ENCODE results near the gene SHFL. TPM values are rescaled to one million over a fixed set of nuclear protein-coding genes. Genes with fewer than 3 reads are reported as not detected.

SHFL gene
- total RNA-seq, 2 donors from 2014 or later = 55.0 to 70.4 TPM

DNA sequence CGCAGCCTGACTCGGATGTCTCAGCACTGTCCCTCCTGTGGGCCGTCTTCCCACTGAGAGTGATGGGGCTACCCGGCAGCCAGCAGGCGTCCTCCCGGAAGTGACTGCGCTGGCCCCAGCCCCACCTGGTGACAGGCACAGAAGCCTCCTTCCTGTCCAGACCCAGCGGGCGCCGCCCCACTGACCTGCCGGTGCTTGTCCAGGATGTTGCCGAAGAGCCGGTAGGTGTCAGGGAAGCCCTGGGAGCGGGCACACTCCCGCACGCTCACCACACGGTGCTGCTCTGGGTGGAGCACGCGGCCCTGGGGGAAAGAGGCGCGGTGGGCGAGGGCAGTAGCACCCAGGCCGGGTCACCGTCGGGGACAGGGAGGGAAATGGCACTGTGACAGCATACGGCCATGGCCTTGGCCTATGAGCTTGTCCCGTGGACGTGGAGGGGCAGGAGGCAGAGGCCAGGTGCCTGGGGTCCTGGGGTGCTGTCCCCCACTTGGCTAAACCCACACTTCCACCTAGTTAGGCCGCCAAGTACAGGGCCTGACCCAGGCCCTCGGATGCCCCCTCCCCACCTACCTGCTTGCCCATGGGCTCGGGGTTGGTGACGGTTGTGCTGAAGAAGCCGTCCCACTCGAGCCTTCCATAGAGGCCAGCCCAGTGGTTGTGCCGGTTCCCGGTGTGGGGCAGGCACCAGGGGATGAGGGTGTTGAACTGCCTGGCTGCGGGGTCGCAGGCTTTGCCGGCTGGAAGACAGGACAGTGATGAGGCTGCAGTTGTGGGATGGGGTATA is 49.6 kb downstream of the SHFL start:
- peaks cover 5 to 23% of the 10 kb centered on the region in 2 donors for H3K36me3 Mint-ChIP-seq (ENCODE audit: insufficient read depth in 2 of 2)
- no peak for ATAC-seq (replicated peaks in 1 of 2)

DNA sequence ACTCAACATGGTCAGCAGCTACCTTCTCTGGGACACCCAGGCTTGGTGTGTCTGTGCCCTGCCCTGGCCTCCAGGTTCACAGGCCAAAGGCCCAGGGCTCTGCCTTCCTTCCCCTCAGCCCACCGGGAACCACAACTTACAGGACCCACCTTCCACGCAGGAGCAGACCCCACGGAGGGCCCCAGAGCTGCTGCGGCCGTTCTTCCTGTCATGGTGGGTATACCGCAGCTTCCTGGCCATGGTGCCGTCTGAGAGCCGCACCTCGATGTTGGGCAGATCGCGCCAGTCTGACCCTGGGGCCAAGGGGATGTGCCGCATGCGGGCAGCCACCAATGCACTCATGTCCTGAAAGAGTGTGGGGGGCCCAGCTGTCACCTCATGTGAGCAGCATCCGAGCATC is 50.8 kb downstream of the SHFL start:
- ATAC-seq (replicated peaks in 1 of 2) = no peak
- H3K4me3 Mint-ChIP-seq = no peak overlapping the region
- H3K9me3 Mint-ChIP-seq = no peaks in the 10 kb centered on the region
- no peak overlapping the region for H3K27ac Mint-ChIP-seq
- H3K4me1 Mint-ChIP-seq (ENCODE audit: low read depth) = no peaks in the 10 kb centered on the region
- no peak for DNase-seq
- no peaks in the 10 kb centered on the region for H3K27me3 Mint-ChIP-seq (ENCODE audit: low read depth)
- peaks cover 3 to 25% of the 10 kb centered on the region in 2 donors for H3K36me3 Mint-ChIP-seq (ENCODE audit: insufficient read depth in 2 of 2)

More for the DNA sequence above, 49.6 kb downstream of the SHFL start:
- H3K27ac Mint-ChIP-seq = no peak overlapping the region
- H3K27me3 Mint-ChIP-seq (ENCODE audit: low read depth) = no peaks in the 10 kb centered on the region
- H3K4me1 Mint-ChIP-seq (ENCODE audit: low read depth) = no peaks in the 10 kb centered on the region
- no peak for DNase-seq
- no peaks in the 10 kb centered on the region for H3K9me3 Mint-ChIP-seq
- no peak overlapping the region for H3K4me3 Mint-ChIP-seq

DNA sequence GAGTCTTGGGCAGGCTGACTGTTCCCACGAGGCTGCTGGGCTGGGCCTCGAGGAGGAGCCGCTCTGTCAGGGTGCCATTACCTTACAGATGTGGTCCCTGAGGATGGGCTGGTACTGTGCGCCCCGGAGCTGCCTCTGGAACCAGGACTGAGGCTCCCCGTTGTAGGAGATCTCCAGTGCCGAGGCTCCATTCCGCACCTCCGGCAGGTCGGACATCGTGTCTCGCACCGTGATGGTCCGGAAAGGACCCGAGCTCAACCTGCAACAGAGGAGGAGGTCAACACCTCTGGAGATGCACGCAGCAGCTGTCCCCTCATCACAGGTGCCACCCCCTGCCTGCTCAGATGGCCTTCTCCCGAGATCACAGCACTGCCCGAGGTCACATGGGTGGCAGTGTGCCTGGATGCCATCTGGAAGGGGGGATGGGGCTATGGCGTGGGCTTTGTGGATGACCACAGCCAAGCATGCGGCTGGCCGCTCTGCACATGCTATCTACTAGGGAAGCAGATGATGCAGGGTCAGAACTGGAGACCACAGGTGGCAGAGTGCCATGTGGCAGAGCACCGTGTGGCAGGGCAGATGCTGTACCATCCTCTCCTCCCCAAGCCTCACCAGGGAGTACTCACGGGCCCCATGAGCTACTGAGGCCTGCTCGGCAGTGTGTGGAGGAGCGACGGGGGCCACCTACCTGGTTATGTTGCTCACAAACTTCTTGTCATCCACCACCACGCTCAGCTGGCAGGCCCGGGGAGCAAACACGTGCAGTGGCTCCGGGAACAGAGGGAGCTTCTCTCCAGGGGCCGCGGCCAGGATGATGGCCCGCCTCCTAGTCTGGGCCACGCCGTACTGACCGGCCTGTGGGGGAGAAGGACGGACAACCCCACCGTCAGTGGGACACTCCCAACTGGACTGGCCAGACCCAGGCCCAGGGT is 51.9 kb downstream of the SHFL start:
- no peaks in the 10 kb centered on the region for H3K27me3 Mint-ChIP-seq (ENCODE audit: low read depth)
- no peaks in the 10 kb centered on the region for H3K9me3 Mint-ChIP-seq
- peaks cover 3 to 27% of the 10 kb centered on the region in 2 donors for H3K36me3 Mint-ChIP-seq (ENCODE audit: insufficient read depth in 2 of 2)
- H3K4me1 Mint-ChIP-seq (ENCODE audit: low read depth) = peaks cover 5% of the 10 kb centered on the region
- H3K4me3 Mint-ChIP-seq = no peak overlapping the region
- no peak for DNase-seq
- no peak for ATAC-seq (replicated peaks in 1 of 2)
- no peak overlapping the region for H3K27ac Mint-ChIP-seq

DNA sequence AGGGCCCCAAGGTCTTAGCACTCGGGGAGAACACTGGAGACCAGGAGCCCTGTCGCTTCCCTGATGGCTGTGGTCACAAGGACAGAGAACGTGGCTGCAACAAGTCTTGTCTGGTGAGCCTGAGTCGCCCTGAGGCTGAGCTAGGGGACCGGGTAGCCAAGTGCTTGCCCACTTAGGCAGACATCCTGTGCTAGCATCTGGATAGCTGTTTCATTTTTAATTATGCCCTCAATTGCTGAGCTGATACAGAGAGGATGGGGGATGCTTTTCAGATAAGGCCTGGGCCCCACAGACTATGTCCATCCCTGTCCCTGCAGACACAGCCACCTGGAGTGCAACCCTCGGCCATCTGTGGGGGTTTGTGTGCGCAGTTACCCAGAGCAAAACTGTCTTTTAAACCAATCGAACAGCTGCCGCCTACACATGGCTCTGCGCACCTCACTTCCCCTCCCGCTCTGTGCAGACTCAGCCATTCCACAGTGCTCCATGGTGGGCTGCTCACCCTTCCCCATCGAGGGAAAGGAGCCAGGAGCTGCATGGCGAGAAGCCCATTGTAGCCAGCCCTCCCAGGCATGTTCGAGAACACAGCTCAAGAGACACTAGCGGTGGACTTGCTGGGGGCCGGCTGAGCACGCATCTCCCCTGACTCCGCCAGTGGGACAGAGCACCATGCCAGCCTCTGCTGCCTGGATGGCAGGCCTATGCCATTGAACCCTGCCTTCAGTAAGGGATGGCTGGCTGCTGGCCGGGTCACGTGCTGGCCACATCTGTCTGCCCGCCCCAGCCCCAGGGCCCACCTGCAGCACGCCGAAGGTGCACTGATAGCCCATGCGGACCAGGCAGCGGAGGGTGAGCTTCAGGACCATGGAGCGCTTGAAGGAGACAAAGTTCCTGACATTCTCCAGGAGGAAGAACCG is 53.0 kb downstream of the SHFL start:
- Mint-ChIP-seq H3K4me3 (no peak overlapping the region), H3K4me1 (ENCODE audit: low read depth) (peaks cover 14% of the 10 kb centered on the region), H3K27ac (no peak overlapping the region), H3K9me3 (no peaks in the 10 kb centered on the region), H3K27me3 (ENCODE audit: low read depth) (no peaks in the 10 kb centered on the region), H3K36me3 (ENCODE audit: insufficient read depth in 2 of 2) (peaks cover 2 to 23% of the 10 kb centered on the region in 2 donors)
- DNase-seq (no peak), ATAC-seq (replicated peaks in 1 of 2) (no peak)

DNA sequence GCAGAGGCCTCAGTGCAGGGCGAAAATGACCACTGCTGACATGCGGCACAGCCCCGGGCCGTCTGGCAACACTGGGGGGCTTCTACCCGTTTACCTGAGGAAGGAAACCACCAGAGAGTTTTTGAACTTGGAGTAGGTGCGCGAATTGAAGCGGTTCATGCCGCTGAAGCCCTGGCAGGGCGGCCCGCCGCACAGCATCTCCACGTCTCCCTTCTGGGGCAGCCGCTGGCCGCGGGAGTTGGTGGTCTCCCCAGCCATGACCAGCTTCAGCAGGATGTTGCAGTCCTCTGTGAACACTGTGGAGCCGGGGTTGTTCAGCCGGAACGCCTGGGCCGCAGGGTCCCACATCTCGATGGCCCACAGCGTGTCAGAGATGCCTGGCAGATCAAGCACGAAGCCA is 53.8 kb downstream of the SHFL start:
- no peaks in the 10 kb centered on the region for H3K27me3 Mint-ChIP-seq (ENCODE audit: low read depth)
- H3K36me3 Mint-ChIP-seq (ENCODE audit: insufficient read depth in 2 of 2) = peaks cover 2 to 23% of the 10 kb centered on the region in 2 donors
- no peaks in the 10 kb centered on the region for H3K9me3 Mint-ChIP-seq
- peaks cover 22% of the 10 kb centered on the region for H3K4me1 Mint-ChIP-seq (ENCODE audit: low read depth)
- DNase-seq = no peak
- no peak for ATAC-seq (replicated peaks in 1 of 2)
- no peak overlapping the region for H3K27ac Mint-ChIP-seq
- no peak overlapping the region for H3K4me3 Mint-ChIP-seq

DNA sequence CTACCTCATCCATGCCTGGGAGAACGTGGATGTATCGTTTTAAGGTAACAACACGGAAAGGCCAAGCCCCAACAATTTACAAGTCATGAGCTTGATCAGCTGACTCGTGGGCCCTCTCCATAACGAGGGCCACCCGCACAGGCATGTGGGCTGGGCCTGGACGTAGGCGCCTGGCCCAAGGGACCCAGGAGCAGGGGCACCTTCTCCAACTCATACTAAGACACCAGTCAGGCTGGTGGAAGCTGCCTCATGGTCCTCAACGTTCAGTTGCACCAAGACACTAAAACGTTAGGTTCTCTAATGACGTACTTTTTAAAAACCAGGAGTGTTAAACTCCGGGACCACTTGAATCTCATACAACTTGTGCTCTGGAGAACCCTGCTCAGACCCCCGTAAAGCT is 55.4 kb downstream of the SHFL start:
- Mint-ChIP-seq H3K36me3 (ENCODE audit: insufficient read depth in 2 of 2) (peaks cover 10 to 38% of the 10 kb centered on the region in 2 donors), H3K4me3 (no peak overlapping the region), H3K9me3 (no peaks in the 10 kb centered on the region), H3K27me3 (ENCODE audit: low read depth) (no peaks in the 10 kb centered on the region), H3K27ac (no peak overlapping the region), H3K4me1 (ENCODE audit: low read depth) (peaks cover 31% of the 10 kb centered on the region)
- DNase-seq = no peak
- no peak for ATAC-seq (replicated peaks in 1 of 2)

DNA sequence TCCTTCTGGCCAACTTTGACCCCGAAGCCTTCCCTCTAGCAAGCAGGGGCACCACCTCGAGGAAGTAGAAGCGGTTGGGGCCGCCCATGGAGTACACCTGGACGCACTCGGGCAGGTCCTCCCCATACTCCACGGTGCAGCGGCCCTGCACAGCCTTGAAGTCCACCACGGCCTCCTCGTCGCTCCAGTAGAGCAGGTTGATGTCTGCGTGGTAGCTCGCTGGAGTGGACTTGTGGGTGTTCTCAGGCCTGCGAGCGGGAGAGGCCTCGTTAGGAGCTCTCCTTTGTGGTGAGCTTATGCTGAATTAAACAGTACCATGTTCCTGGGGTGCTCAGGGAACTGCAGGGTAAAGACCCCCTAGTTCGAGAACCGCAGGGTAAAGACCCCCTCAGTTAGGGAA is 55.9 kb downstream of the SHFL start:
- no peak for DNase-seq
- no peak overlapping the region for H3K4me3 Mint-ChIP-seq
- H3K9me3 Mint-ChIP-seq = no peaks in the 10 kb centered on the region
- H3K36me3 Mint-ChIP-seq (ENCODE audit: insufficient read depth in 2 of 2) = peaks cover 10 to 40% of the 10 kb centered on the region in 2 donors
- peak overlapping the region; percentile 42 for H3K27ac Mint-ChIP-seq
- H3K4me1 Mint-ChIP-seq (ENCODE audit: low read depth) = peaks cover 33% of the 10 kb centered on the region
- no peaks in the 10 kb centered on the region for H3K27me3 Mint-ChIP-seq (ENCODE audit: low read depth)
- ATAC-seq (replicated peaks in 1 of 2) = no peak

Other genes starting within 250 kb of the SHFL start
- 1 to 10 TPM; 1.1 to 1.2 TPM for gene OLFM2, start 149.8 kb upstream of the SHFL start, total RNA-seq
- gene COL5A3, start 75.8 kb upstream of the SHFL start, total RNA-seq = 1 to 10 TPM; 1.1 to 5.0 TPM
- gene RDH8, start 72.8 kb upstream of the SHFL start, total RNA-seq = not detected
- 10 to 100 TPM; 13.2 to 17.6 TPM for gene ANGPTL6, start 16.4 kb downstream of the SHFL start, total RNA-seq
- gene PPAN, start 20.0 kb downstream of the SHFL start, total RNA-seq = 100 to 1,000 TPM; 106 to 117 TPM
- gene P2RY11, start 25.4 kb downstream of the SHFL start, total RNA-seq = 10 to 100 TPM; 65.4 to 73.9 TPM
- 100 to 1,000 TPM; 277 to 278 TPM for gene EIF3G, start 33.6 kb downstream of the SHFL start, total RNA-seq
- 100 to 1,000 TPM; 294 to 304 TPM for gene DNMT1, start 108.6 kb downstream of the SHFL start, total RNA-seq
- gene S1PR2, start 145.0 kb downstream of the SHFL start, total RNA-seq = 10 to 100 TPM; 11.5 to 11.6 TPM
- 10 to 100 TPM; 83.2 to 93.6 TPM for gene MRPL4, start 165.9 kb downstream of the SHFL start, total RNA-seq
- gene ICAM1, start 184.8 kb downstream of the SHFL start, total RNA-seq = 10 to 100 TPM; 20.7 to 40.1 TPM
- 1 to 10 TPM; 1.5 to 1.9 TPM for gene ICAM4, start 200.6 kb downstream of the SHFL start, total RNA-seq
- gene ICAM5, start 203.6 kb downstream of the SHFL start, total RNA-seq = 1 to 10 TPM; 3.1 to 3.8 TPM
- gene ZGLP1, start 223.5 kb downstream of the SHFL start, total RNA-seq = 1 to 10 TPM; 5.9 TPM
- gene FDX2, start 229.7 kb downstream of the SHFL start, total RNA-seq = 10 to 100 TPM; 13.0 to 16.3 TPM
- gene RAVER1, start 247.2 kb downstream of the SHFL start, total RNA-seq = 10 to 100 TPM; 60.2 to 68.3 TPM